GM18499 (cell line): ENCODE results near the gene LDLRAD3.

Experiments
- ATAC-seq: cut with Tn5 transposase; IDR thresholded peaks from one replicate; pipeline ENCODE4 v1.9.1; 2021; ENCODE audit warnings: moderate number of reproducible peaks; ENCODE audit not compliant: insufficient read depth, unreplicated experiment

LDLRAD3 gene

DNA sequence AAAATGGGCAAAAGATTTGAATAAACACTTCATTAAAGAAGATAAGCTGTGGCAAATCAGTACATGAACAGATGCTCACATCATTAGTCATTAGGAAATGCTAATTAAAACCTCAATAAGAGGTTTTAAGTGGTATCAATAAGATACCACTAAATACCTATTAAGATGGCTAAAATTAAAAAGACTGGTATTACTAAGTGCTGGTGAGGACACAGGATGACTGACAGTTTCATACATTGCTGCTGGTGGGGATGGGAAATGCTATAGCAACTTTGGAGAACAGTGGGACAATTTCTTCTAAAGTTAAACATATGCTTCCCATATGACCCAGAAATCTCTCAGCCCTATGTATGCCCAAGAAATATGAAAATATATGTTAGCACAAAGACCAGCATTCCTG, 276.1 kb downstream of the LDLRAD3 start:
- ATAC-seq = no peak

DNA sequence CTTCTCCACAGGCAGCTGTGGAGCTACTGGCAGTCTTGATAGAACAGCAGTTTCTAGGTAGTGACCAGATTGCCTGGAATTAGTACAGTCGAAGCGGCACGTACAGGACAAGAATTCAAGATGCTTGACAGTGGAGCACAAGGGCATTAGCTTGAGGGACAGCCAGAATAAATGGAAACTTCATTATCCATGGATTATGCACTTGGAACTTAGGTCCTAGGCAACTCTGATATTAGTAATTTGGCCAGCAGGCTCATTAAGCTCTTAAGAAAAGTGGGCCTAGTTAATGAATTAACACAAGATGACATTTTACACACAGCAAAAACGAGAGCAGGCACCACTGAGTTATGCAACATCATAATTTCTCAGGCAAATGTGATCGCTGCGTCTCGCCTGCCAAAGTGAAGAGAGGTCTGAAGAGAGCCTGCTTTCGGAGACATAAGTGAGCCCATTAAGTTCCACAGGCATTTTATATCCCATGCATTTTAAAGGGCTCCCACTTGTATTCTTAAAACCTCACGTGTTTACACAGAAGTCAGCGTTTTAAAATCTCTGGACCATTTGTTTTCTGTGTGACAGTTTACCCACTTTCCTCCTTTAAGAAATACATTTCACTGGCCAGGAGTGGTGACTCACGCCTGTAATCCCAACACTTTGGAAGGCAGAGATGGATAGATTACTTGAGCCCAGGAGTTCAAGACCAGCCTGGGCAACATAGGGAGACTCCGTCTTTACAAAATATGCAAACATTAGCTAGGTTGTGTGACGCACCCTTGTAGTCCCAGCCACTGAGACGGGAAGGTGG, 279.2 kb downstream of the LDLRAD3 start:
- ATAC-seq = no peak

DNA sequence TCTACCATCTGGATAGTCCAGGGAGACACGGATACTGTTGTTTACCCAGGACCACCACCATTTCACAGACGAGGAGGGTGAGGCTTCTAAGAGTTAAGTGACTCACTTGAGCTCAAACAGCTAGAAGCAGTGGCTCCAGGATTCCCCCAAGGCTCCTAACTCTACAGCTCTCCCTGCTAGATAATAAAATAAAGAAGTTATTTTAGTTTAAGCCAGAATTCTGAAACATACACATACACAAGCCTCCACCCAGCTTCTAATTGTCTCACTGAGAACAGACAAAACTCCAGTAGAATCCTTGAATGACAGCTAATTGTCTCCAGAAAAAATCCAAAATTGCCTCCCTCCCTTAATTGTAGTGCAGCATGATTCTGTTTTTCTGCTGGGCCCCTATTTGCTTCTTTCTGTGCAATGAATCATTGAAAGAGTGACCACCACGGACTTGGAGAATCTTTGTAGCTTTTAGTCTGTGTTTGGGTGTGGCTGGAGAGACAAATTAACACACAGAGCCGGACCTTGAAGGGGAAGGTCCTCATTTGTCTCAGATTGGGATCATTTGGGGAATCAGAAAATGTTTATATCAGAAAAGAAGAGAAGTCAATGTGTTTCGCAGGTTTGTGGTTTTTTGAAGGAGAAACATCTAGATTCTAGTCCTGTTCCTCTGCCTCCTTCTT, 280.5 kb downstream of the LDLRAD3 start:
- no peak for ATAC-seq

DNA sequence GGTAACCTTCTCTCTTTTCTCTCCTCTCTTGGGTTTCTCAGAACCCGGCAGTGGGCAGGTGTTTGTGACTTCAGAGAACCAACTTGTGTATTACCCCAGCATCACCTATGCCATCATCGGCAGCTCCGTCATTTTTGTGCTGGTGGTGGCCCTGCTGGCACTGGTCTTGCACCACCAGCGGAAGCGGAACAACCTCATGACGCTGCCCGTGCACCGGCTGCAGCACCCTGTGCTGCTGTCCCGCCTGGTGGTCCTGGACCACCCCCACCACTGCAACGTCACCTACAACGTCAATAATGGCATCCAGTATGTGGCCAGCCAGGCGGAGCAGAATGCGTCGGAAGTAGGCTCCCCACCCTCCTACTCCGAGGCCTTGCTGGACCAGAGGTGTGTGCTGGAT, 283.2 kb downstream of the LDLRAD3 start:
- no peak for ATAC-seq

DNA sequence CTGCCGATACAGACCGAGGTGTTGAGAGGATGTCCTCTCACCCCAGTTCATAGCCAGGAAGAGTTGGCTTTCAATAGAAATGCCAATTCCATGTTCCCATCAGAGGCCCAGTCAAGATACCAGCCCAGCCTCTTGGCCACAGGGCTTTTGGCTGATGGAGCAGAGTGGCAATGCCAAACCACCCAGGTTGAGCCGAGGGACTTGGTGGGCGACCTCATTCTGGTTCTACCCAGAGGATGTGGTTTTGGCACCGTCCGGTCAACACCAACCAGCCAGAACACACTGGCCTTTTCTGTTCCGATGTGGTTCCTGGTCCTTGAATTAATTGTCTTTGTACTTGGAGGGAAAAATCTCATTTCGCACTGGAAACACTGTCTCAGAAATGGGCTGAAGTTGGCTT, 284.8 kb downstream of the LDLRAD3 start:
- no peak for ATAC-seq

DNA sequence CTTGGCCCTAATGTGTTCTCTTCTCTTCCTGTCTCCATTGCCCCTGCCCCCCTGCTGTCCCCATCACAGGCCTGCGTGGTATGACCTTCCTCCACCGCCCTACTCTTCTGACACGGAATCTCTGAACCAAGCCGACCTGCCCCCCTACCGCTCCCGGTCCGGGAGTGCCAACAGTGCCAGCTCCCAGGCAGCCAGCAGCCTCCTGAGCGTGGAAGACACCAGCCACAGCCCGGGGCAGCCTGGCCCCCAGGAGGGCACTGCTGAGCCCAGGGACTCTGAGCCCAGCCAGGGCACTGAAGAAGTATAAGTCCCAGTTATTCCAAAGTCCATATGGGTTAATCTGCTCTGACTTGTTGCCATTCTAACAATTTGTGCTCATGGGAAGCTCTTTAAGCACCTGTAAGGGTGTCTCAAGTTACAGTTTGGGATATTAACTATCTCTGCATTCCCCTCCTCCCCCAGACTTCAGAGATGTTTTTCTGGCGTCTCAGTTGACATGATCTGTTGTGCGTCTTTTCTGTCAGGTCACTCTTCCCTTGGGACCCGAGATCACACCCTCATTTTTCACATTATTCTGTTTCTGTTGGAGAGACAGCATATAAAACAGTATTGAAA, 285.3 kb downstream of the LDLRAD3 start:
- ATAC-seq = no peak

DNA sequence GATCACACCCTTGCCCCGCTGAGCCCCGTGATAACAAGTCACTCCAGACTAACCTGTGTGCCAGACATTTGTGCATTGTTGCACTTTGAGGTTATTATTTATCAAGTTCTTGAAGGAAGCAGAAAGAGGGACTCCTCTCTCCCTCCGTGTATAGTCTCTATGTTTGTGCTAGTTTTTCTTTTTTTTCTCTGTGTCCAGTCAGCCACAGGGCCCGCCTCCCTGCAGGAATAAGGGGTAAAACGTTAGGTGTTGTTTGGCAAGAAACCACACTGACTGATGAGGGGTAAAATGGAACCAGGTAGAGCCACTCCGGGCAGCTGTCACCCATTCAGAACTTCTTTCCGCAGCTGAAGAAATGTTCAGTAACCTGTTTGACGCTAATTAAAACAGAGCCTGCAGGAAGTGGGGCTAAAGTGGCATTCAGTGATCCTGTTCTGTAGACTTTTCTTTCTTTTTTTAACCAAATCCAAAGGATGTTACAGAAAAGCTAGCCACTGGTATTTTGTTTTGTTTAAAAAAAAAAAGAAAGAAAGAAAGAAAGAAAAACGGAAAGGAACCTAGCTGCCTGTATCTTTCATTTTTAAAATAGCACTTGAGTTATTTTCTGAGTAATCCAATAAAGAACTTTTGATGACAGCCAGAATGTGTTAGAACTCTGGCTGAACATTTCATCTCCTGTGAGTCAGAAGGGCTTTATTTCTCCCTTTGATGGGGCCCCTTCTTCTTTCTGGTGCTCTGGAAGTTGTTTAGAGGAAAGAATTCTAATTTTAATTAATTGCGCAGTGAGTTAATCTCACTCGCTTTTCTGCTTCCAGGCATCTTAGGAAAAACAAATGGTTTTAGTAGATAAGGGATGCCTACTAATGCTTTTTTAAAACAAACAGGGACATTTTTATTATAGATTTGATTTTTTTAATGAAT, 287.2 kb downstream of the LDLRAD3 start:
- no peak for ATAC-seq

DNA sequence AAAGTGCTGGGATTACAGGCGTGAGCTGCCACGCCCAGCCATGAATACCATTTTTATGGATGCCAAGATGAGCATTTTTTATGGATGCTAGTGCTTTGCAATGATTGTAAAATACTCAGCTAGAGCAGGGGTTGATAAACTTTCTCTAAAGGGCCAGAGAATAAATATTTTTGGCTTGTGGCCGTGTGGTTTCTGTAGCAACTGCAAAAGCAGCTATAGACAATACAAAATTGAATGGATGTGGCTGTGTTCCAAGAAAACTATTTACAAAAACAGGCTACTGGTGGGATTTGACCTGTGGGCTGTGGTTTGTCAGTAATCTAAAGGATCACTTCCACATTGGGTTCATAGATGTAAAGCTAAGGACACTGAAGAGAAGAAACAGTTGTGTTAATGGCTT, 289.3 kb downstream of the LDLRAD3 start:
- ATAC-seq = no peak

DNA sequence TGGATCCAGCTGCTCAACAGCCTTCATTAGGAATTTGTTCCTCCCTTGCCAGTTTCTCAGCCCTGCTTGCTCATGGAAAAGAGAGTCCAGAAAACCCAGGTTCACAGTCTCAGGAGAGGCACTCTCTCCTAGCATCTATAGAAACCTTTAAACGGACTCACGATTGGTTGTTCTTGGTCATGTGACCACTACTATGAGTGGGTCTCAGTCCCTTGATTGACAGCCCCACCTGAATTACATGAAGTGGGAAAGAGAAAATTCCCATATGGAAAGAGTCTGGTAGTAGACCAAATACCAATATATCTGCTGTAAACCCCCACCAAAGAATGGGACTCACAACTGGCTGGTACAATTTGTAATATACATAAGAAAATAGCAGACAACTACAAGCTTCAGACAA, 291.0 kb downstream of the LDLRAD3 start:
- no peak for ATAC-seq

DNA sequence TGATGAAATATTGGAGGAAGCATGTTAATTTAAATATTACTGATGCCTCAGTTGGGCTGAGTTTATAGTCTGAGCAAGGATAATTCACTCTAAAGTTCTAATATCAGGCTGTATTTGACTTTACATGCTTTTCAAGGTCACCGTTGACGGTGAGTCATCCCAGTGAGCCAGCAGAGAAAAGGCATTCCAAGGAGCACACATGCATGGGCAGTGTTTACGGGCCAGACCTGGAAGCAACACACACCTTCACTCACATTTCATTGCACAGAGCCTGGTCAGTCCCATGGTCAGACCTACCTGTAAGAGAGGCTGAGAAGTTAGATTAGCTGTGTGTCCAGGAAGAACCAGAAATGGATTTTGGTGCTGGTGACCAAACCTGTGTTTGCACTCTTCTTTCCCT, 291.9 kb downstream of the LDLRAD3 start:
- ATAC-seq = no peak

DNA sequence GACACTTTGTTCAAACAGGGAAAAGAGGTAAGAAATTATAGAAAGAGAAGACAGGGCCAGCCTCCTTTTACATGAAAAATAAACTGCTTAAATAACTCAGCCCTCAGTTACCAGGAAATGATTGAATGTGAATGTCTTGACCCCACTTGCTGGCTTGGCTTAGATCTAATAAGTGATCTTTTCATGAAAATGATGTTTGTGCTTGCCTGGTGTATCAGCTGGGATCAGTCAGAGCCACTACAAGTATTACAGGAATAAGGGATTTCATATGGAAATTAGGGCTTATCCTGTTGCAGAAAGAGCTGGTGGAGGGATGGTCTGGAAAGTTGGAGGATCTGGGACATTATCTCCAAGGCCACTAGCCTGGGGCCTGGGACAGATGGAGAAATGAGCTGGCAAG, 293.5 kb downstream of the LDLRAD3 start:
- ATAC-seq = no peak

DNA sequence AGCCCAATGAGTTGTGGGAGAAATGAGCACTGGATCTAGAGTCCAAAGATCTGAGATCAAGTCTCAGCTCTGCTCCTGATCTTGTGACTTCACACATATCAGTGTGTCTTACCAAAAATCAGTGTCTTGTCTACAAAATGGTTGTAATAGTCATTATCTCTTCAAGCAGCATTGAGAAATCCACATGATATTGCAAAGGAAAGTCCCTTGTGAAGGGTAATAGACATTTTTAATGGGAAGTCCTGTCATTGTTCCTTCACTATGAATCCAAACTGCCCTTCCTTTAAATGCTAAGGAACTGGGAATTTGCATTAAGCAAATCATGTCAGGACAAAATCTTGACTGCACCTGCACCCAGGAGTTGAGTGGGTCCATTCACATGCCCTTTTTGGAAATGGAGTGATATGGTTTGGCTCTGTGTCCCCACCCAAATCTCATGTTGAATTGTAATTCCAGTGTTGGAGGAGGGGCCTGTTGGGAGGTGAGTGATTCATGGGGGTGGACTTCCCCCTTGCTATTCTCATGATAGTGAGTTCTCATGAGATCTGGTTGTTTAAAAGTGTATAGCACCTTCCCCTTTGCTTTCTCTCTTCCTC, 294.3 kb downstream of the LDLRAD3 start:
- ATAC-seq = no peak

DNA sequence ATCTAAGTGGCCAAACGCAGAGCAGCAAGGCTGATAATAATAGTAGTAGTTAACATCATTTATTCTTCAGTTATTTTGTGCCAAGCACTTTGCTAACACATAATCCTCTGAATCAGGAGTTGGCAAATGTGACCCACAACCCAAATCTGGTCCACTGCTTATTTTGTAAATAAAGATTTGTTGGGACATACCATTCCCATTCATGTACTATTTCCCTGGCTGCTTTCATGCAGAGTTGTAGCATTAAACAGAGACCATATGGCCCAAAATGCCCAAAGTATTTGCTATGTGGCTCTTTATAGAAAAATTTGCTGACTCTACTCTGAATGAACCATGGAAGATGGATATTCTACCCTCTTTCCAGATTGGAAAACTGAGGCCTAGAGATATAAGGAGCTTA, 295.0 kb downstream of the LDLRAD3 start:
- no peak for ATAC-seq

DNA sequence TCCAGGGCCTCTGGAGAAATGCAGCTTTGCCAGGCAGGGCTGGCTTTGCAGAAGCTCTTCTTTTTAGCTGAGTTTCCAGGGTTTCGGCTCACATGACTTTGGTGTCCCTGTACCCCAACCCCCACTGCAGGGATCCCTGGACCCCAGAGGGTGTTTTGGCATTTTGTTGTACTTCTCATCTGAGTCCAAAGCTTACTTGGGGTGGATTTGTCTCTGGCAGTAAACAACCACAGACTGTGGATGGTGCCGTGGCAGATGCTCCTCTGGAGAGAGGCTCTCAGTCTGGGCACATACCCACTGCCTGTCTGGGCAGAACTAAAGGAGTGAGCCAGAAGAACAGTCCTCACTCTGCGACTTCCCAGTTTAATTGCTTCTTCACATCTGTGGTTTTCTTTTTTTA, 295.8 kb downstream of the LDLRAD3 start:
- no peak for ATAC-seq

DNA sequence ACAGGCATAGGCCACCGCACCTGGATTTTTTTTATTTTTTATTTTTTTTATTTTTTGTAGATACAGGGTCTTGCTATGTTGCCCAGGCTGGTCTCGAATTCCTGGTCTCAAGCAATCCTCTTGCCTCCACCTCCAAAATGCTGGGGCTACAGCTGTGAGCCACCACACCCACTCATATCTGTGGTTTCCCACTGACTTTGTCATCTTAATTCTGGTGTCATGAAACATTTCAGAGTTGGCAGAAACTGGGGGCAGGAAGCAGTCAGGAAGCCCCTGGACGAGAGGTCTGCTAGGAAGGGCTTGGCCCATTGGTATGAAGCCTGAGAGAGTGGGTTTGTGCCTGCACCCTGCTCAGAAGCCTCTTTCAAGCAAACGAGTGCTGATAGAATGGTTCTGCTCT, 296.3 kb downstream of the LDLRAD3 start:
- no peak for ATAC-seq

DNA sequence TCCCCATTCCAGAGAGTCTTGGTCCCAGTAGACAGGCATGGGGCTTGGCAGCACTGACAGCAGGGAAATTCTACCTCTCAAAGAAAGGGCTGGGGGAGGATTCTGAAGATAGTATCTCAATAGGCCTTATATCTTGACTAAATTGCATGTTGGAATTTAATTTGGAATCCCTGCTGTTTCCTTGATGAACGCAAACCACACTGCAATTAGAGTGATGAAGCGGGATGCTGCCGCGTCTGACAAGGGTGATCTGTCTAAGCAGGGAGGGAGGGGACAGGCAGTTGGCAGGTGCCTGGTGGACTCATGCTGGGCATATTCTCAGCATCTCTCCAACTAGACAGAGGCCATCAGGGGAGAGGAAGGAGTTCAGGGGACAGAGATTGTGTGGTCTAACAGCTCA, 296.9 kb downstream of the LDLRAD3 start:
- no peak for ATAC-seq

DNA sequence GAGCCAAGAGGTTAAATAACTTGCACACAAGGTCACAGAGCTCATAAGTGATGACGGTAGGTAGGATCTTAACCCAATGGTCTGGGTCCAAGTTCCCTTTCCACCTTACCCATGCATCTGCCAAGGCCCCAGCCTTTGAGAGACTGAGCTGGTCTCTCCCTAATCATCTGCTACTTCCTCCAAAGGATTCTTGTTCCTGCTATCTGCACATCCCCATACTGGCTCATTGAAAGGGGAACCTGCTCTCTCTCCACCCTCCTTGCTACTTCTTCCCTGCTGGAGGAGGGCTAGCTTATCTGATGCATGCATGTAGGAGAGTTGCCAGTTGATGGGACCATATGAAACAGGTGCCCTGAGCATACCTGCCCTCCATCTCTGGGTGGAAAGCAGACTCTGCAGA, 297.6 kb downstream of the LDLRAD3 start:
- ATAC-seq = no peak

DNA sequence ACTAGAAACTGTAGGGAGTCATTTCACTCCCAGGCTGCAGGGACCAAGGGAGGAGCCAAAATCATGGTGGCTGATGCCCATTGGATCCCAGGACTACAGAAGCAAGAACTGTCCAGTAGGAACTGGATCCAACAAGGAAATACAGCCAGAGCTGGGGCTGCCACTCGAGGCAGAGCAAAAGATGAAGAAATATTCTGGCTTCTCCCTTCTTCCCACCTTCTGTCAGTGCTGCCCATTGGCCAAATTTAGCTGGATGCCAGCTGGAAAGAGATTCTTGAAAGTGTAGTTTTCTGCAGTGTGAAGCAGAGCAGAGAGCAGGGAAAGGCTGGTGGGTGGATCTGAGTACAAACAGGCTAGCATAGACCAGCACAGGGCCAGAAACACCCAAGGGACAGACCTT, 299.8 kb downstream of the LDLRAD3 start:
- ATAC-seq = no peak

DNA sequence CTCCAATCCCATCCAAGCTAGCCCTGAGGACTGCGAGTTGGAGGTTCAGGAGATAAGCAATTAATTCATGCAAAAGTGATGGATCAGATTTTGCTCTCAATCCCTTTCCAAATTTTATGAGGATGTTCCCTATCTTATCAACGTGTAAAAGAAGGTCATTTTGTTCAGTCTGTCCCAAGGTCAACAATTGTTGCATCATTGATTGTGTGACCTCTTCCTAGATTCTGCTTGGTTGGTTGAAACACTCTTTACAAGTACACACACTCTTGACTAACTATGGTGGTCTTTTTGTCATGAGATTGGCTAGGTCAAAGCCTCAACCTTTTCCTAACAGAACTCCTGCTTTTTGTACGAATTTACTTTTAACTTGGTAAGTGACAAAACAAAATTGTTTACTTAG, 303.6 kb downstream of the LDLRAD3 start:
- ATAC-seq = no peak

DNA sequence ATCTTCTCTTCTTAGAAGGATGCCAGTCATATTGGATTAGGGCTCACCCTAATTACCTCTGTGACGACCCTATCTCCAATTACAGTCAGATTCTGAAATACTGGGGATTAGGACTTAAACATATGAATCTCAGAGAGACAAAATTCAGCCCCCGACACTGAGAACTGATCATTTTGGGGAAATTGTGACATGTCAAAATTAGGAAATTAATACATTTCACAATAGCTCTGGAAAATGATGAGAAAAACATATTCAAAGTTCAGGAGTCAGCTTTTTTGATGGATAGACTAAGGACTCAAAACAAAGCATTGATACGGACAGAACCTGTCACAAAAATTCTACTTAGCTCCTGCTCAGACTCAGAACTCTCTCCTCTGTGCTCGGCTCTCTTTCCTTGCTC, 304.6 kb downstream of the LDLRAD3 start:
- no peak for ATAC-seq
